Measurements from ENCODE around the gene TMPRSS9.
"Not testable (repeated sequence)": the region's sequence is repeated elsewhere in the genome, so short reads cannot be mapped to it uniquely, and the experiment has no call there.

The TMPRSS9 gene

GRCh38 chr19:2446381-2446780, 86.3 kb downstream of the TMPRSS9 start:
- DNase-seq (ENCODE audit: extremely low spot score, insufficient read length, low read depth), result no peak
- peak; percentile 62 for FAIRE-seq

DNA sequence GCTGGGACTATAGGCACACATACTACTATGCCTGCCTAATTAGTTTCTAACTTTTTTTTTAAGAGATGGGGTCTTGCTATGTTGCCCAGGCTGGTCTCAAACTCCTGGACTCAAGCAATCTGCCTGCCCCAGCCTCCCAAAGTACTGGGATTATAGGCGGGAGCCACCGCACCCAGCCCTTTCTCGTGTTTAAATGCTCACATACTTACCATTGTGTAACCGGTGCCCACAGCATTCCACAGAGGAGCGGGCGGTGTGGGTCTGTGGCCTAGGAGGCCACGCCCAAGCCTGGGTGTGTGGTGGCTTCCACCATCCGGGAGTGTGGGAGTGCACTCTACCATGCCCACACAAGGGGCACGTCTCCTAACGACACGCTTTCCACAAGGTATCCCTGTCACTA, 89.0 kb downstream of the TMPRSS9 start:
- FAIRE-seq (no peak), DNase-seq (ENCODE audit: extremely low spot score, insufficient read length, low read depth) (no peak)

GRCh38 chr19:2451138-2451537, 91.1 kb downstream of the TMPRSS9 start:
- no peak for DNase-seq (ENCODE audit: extremely low spot score, insufficient read length, low read depth)
- no peak for FAIRE-seq

GRCh38 chr19:2451741-2452140, 91.7 kb downstream of the TMPRSS9 start:
- DNase-seq (ENCODE audit: extremely low spot score, insufficient read length, low read depth) (no peak), FAIRE-seq (no peak)

- no peak for DNase-seq (ENCODE audit: extremely low spot score, insufficient read length, low read depth)
- FAIRE-seq, result no peak
Observed at GRCh38 chr19:2453431-2454025, 93.5 kb downstream of the TMPRSS9 start.

DNA sequence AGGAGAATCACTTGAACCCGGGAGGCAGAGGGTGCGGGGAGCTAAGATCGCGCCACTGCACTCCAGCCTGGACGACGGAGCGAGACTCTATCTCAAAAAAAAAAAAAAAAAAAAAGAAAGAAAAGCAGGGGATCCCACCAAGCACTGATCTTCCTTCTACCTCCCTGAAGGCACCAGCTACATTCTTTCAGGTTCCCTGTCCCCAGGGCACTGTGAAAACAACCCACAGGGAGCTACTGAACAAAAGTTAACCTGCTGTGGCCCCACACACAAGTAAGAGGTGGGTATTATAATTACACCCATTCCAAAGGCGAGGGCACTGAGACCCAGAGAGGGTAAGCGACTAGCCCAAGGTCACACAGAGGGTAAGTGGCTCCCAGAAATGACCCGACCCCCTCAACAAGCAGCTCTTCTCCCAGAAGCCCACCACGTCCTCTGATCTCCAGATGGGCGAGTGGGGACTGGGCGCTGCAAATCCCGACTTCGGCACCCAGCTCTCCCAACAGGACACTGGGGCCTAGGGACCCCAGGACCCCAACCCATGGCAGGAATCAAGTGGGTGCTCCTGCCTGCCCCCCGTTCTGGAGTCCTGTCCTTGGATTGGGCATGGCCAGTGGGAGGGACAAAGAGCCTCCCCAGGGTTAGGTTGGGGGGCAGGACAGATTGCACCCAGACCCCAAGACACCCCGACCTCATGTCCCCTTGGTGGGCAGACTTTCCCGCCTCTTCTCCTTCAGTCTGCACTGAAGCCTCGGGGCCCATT, 94.3 kb downstream of the TMPRSS9 start:
- DNase-seq (ENCODE audit: extremely low spot score, insufficient read length, low read depth) (no peak), FAIRE-seq (no peak)

- DNase-seq (ENCODE audit: extremely low spot score, insufficient read length, low read depth) (no peak), FAIRE-seq (no peak)
Observed at GRCh38 chr19:2454962-2455850, 95.1 kb downstream of the TMPRSS9 start.

DNA sequence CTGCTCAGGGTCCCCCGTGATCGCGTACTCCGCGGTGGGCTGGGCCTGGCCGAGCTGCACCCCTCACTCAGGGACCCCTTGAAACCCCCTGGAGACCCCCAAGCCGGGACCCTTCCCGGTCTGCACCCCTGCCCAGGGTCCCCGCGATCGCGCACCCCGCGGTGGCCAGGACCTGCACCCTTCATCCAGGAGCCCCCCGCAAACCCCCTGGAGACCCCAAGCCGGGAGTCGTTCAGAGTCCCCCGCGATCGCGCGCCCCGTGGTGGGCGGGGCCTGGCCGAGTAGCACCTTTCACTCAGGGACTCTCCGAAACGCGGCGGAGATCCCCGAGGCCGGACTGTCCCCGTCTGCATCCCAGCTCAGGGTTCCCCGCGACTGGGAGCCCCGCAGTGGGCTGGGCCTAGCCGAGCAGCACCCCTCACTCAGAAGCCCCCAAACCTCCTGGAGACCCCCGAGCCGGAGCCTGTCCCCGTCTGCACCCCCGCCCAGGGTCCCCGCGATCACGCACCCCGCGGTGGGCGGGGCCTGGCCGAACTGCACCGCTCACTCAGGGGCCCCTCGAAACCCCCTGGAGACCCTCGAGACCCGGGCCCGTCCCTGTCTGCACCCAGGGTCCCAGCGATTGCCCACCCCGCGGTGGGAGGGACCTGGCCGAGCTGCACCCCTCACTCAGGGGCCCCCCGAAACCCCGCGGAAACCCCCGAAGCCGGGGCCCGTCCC, 95.9 kb downstream of the TMPRSS9 start:
- DNase-seq (ENCODE audit: extremely low spot score, insufficient read length, low read depth) (no peak), FAIRE-seq (peak; percentile 65)

GRCh38 chr19:2457394-2458037, 97.5 kb downstream of the TMPRSS9 start:
- DNase-seq (ENCODE audit: extremely low spot score, insufficient read length, low read depth) (no peak), FAIRE-seq (no peak)

- DNase-seq (ENCODE audit: extremely low spot score, insufficient read length, low read depth), result no peak
- no peak for FAIRE-seq
Observed at GRCh38 chr19:2458054-2458453, 98.0 kb downstream of the TMPRSS9 start.

DNA sequence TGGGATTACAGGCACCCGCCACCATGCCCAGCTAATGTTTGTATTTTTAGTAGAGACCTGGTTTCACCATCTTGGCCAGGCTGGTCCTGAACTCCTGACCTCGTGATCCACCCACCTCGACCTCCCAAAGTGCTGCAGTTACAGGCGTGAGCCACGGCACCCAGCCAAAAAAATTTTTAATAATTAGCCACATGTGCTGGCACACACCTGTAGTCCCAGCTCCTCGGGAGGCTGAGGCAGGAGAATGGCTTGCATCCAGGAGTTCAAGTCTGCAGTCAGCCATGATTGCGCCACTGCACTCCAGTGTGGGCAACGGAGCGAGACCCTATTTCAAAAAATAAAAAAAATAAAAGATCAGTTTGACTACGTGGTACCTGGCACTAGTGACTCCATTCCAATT, 98.7 kb downstream of the TMPRSS9 start:
- FAIRE-seq, result not testable (repeated sequence)

GRCh38 chr19:2460245-2460644, 100.2 kb downstream of the TMPRSS9 start:
- no peak for FAIRE-seq

More for the DNA sequence above, 98.7 kb downstream of the TMPRSS9 start:
- not testable (repeated sequence) for DNase-seq (ENCODE audit: extremely low spot score, insufficient read length, low read depth)

GRCh38 chr19:2461751-2462634, 101.9 kb downstream of the TMPRSS9 start:
- FAIRE-seq (peak; percentile 86), DNase-seq (ENCODE audit: extremely low spot score, insufficient read length, low read depth) (no peak)

More at GRCh38 chr19:2460245-2460644, 100.2 kb downstream of the TMPRSS9 start:
- DNase-seq (ENCODE audit: extremely low spot score, insufficient read length, low read depth), result no peak

GRCh38 chr19:2462635-2463421, 102.8 kb downstream of the TMPRSS9 start:
- no peak for FAIRE-seq
- no peak for DNase-seq (ENCODE audit: extremely low spot score, insufficient read length, low read depth)

DNA sequence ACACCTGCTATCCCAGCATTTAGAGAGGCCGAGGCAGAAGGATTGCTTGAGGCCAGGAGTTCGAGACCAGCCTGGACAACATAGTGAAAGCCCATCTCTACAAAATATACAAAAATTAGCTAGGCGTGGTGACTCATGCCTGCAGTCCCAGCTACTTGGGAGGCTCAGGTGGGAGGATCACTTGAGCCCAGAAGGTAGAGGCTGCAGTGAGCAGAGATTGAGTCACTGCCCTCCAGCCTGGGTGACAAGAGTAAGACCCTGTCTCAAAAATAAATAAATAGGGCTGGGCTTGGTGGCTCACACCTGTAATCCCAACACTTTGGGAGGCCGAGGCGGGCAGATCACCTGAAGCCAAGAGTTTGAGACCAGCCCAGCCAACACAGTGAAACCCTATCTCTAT, 103.6 kb downstream of the TMPRSS9 start:
- not testable (repeated sequence) for DNase-seq (ENCODE audit: extremely low spot score, insufficient read length, low read depth); FAIRE-seq

GRCh38 chr19:2464389-2464788, 104.3 kb downstream of the TMPRSS9 start:
- no peak for FAIRE-seq
- no peak for DNase-seq (ENCODE audit: extremely low spot score, insufficient read length, low read depth)

GRCh38 chr19:2468596-2468995, 108.5 kb downstream of the TMPRSS9 start:
- FAIRE-seq, result no peak

More at GRCh38 chr19:2468596-2468995, 108.5 kb downstream of the TMPRSS9 start:
- no peak for DNase-seq (ENCODE audit: extremely low spot score, insufficient read length, low read depth)
